Activated gamma-delta T cell treated with anti-CD3 and anti-CD28 coated beads, Interleukin-2, amount 50 U/mL, for 16 hours (primary cell): ENCODE measurements around the gene SCO2.

Experiments used
- DNase-seq: peaks from one replicate; pipeline ENCODE4 v3.0.0-alpha.2; 2020; ENCODE audit warnings: low read depth

SCO2 gene

GRCh38 chr22:50498322-50498890 is 27.0 kb downstream of the SCO2 start:
- DNase-seq = peak; percentile 57

DNA sequence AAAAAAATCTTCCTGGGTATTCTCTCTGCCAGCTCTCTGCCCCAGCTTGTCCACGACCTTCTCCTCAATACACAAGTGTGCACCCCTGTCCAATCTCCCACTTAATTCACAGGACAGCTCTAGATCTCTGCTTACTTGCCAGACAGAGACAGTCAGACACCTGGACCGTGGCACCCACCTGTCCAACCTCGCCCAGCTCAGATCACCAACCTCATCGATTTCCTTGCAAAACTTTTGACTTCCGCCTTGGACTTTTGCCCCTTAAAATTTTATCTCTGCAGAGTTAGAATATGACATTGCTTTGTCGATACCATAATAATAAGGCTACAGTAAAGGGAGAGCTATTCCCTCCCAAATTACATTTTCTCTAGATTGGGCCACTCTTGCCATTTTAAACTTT is 28.3 kb downstream of the SCO2 start:
- DNase-seq = no peak

DNA sequence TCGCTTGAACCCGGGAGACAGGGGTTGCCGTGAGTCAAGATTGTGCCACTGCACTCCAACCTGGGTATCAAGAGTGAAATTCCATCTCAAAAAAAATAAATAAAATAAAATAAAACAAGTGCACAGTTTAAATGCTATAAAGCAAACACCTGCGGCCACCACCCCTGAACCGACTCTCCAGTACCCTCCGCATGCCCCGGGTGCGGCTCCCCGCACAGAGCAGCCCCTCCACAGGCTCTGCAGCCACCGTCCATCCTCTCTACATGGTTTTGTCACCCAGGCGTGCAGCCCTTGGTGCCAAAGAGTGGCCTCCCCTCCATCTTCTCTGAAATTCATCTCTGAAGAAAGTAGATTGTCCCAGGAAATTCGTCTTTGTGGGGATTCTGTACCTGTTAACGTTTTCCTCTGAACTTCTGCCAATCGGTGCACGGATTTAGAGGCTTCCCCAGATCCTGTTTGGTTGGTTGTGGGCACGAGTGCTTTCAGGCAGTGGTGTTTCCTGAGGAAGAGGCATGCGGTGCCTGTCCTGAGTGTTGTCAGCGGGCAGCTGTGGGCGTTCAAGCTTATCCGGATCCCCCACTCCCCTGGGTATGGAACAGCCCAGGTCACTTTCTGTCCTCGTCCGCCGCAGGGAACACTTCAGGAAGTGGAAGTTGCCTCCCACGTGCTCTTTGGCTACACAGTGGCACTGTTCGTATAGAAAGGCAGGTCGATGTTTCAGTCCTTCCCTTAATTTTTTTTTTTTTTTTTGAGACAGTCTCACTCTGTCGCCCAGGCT is 34.7 kb downstream of the SCO2 start:
- DNase-seq = no peak

DNA sequence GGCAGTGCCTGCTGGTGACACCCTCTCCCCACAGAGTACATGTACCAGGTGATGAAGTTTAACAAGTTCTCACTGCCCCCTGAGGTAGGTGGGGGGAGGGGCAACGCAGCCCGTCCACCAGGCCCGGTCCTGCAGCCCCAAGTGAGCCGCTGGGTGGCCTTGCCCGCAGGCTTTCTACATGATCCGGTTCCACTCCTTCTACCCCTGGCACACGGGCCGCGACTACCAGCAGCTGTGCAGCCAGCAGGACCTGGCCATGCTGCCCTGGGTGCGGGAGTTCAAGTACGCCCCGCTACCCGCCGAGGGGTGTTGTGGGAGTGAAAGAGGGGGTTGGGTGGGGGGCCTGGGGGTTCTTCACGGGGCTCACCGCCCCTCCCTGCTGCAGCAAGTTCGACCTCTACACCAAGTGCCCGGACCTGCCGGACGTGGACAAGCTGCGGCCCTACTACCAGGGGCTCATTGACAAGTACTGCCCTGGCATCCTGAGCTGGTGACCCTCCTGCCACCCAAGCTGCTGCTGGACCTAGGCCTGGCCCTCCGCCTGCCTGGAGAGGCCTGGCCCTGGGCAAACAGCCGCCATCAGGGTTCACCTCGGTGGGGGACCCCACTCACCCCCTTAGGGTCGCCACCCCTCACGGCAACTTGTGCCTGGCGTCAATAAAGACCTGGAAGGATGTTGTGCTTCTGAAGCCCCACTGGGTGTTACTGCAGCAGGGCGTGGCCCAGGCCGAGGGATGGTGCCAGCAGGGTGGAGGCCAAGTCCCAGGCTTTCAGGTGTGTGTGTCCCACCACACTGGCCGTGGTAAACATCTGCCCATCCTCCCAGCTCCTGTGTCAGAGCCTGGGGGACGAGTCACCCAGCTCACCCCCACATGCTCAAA is 35.8 kb downstream of the SCO2 start:
- no peak for DNase-seq

DNA sequence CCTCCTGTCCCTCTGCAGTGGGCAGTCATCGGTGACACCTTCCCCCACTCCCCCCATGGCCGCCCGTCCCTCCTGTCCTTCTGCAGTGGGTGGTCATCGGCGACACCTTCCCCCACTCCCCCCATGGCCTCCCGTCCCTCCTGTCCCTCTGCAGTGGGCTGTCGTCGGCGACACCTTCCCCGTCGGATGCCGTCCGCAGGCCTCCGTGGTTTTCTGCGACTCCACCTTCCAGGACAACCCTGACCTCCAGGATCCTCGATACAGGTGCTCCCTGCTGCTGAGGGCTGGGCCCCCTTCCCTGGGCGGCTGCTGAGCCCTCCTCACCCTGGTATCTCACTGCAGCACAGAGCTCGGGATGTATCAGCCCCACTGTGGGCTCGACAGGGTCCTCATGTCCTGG is 36.5 kb downstream of the SCO2 start:
- DNase-seq = no peak

DNA sequence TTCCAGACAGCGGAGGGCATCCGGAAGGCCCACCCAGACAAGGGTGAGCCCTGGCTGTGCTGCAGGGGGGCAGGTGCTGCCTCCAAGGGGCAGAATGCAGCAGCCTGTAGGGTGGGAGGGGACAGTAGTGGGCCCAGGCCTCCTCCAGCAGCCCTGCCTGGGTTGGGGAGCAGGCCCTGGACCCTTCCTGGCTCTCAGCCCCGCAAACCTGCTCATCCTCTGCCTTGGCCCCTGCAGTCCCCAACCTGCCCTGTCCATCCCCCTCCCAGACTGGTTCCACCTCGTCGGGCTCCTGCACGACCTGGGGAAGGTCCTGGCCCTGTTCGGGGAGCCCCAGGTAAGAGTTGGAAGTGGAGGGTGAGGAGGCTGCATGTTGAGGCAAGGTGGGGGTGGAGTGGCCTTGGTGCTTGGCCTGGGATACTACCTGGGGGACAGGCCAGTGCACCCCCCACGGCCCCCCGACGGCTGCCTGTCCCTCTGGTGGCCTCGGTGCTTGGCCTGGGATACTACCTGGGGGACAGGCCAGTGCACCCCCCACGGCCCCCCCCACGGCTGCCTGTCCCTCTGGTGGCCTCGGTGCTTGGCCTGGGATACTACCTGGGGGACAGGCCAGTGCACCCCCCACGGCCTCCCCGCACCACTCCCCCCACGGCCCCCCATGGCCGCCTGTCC is 37.3 kb downstream of the SCO2 start:
- no peak for DNase-seq

- DNase-seq = no peak
Observed at GRCh38 chr22:50487290-50488005, 38.0 kb downstream of the SCO2 start.

DNA sequence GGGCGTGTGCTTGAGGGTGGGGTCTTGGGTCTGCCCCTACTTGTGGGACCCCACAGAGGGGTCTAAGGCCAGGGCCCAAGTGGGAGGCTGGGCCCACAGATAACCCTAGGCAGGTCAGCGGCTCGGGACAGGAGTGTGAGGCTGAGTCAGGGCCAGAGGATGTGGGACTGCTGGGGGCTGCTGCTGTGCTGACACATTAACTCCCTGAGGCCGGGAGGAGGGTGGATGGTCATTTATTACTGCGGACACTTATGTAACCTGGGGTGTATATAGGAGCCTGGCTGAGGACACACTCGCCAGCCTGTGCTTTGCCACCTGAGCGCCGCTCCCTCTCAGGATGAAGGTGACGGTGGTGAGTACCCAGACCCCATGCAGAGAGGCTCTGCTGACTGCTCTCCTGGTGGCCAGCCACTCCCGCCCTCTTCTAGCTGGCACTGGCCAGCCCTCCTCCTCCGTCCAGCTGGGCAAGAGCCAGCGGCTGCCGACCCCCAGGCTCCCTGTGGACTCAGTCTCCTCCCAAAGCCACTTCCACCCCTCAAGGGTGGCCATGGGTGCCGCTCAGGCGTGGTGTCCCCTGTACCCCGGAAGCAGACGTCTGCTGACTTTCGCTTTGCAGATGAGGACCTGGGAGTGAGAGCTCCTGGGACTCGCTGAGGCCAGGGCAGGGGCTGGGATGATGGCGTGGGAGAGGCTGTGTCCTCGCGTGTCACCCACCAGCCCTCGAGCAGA is 38.7 kb downstream of the SCO2 start, which contains the start of gene MIOX:
TSS of gene MIOX (plus strand) at position 299 of the 729 bp plus-strand sequence. CDS start at position 338, 39 bp downstream.
- no peak for DNase-seq

DNA sequence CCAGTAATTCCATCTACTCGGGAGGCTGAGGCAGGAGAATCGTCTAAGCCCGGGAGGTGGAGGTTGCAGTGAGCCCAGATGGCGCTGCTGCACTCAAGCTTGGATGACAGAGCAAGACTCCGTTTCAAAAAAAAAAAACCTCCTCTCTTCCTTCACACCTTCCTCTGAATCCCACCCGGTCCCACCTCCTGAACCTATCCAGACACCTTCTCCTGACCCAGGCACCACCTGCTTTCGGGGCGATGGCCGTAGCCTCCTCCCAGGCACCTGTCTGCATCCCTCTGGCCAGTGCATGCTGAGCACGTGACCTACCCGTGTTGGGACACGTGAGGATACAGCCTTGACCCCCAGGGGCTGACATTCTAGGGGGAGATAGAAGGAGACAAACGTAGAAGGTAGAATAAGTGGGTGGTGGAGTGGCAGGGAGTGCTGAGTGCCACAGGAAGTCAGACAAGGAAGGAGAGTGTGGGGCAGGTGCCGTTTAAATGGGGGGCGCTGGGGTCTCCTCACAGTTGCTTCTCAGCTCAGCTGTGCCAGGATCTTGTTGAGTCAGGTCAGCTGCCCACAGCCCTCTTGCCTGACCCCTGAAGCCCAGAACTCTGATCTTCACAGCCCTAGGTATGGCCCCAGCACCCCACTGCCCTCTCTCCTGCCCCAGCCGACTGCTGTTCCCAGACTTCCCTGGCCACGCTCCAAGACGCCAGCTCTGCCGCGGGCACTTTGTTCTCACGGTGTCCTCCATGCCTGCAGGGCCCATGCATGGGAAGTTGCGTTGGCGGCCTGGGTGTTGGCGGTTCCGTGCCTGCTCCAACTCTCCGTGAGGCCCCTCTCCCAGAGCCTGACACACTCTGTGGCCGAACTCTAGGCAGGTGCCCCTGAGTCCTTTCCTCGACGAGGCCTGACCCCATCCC is 39.9 kb downstream of the SCO2 start:
- no peak for DNase-seq

GRCh38 chr22:50483977-50484853 is 41.2 kb downstream of the SCO2 start:
- DNase-seq = no peak

DNA sequence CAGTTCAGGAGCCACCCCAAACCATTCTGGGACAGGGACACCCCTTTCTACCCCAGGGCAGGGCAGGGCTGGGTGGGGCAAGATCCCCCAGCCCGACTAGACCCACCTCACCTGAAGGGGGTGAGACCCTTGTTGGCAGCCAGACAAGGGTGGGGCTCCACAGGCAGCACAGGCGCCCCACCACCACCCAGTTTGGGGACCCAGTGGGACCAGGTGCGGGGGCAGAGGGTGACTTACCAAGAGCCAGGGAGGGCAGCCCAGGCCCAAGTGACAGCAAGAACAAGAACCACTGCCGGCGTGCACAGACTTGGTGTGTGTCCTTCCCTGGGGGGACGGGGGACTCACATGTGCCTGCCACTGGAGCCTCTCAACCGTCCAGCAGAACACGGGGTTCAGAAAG is 41.8 kb downstream of the SCO2 start:
- no peak for DNase-seq

DNA sequence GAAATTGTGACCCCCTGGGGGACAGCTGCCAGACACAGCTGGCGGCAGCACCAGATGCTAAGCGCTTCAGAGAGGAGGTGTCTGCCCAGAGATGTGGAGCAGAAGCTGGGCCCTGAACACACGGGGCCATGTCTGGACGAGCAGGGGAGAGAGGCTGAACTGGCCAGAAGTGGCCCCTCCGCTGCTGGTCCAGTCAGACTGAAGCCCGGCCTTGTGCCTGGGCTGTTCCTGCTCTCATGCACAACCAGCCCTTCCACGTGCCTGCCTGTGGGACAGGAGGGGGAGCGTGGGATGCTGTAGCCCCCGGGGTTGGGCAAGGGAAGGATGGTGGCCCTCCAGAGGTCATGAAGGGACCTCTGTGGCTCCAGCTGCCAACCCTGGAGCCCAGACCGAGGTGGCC is 42.3 kb downstream of the SCO2 start:
- no peak for DNase-seq

GRCh38 chr22:50482107-50483074 is 43.0 kb downstream of the SCO2 start:
- no peak for DNase-seq

- peak; percentile 37 for DNase-seq
Observed at GRCh38 chr22:50481440-50482106, 43.8 kb downstream of the SCO2 start, which contains the start of gene ADM2. Gene ADM2, plus strand, starts transcription at chr22:50481543. Its CDS starts 305 bp downstream, at chr22:50481848.

GRCh38 chr22:50481045-50481439 is 44.4 kb downstream of the SCO2 start:
- DNase-seq = no peak

DNA sequence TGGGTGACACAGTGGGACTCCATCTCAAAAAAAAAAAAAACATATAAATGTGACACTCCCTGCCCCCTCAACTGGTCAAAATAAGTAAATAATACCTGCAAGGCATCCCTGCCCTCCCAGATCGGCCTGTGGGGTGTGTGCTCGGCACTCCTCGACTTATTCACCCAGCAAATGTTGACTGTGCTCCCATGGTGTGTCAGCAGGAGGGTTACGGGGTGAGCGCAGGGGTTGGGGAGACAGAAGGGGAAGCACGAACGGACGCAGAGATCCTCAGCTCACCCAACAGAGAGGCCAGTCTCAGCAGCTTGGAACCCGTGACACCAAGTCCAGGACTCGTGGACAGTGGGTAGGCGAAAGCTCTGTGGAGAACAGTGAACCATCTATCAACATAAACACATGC is 45.7 kb downstream of the SCO2 start:
- DNase-seq = no peak

DNA sequence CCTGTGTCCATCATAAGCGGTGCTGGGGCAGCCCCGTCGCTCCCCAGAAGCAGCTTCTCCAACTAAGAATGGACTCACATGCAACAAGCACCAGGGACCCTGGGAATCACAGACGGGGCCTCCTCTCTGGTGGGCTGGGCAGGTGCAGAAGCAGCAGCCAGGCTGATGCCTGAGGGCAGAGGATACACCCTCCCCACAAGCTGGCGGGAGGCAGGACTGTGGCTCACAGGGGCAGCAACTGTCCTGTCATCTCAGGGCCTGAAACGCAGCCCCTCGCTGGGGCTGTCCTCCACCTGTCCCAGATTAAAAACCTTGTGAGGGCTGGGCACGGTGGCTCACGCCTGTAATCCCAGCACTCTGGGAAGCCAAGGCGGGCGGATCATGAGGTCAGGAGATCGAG is 47.5 kb downstream of the SCO2 start:
- no peak for DNase-seq
